CD14-positive monocyte (primary cell): ENCODE data around the gene C5orf58. TPM values are rescaled to one million over a fixed set of nuclear protein-coding genes. Genes with fewer than 3 reads are reported as not detected.
A peak's percentile ranks its signal among the peaks of the same experiment; 100 is the strongest.
"Not testable (repeated sequence)": the region's sequence is repeated elsewhere in the genome, so short reads cannot be mapped to it uniquely, and the experiment has no call there.

ENCODE experiments used
- DNase-seq, 3 donors: peaks; one replicate each; pipeline ENCODE4 v3.0.0-alpha.2; 2011 to 2022
- H2AFZ ChIP-seq: 2 replicates; pipeline ENCODE4 v1.6.0; 2012; ENCODE audit warnings: mild to moderate bottlenecking, low read depth, low read length, inconsistent platforms; ENCODE audit not compliant: insufficient read depth, poor library complexity, severe bottlenecking
- H3K27ac ChIP-seq, 2 donors: 1 replicate in 1 of 2; 2 replicates in 1 of 2; pipeline ENCODE4 v1.5.1; 2012 to 2013; ENCODE audit warnings: low read length in 2 of 2, control low read depth in 1 of 2, inconsistent platforms in 1 of 2, low read depth in 1 of 2, mild to moderate bottlenecking in 1 of 2
- H3K27me3 ChIP-seq, 2 donors: one replicate each; pipeline versions ENCODE4 v1.6.0 to v1.6.1; 2011 to 2013; ENCODE audit warnings: low read length in 2 of 2; ENCODE audit not compliant: control insufficient read depth in 2 of 2, insufficient read depth in 2 of 2
- H3K36me3 ChIP-seq, 2 donors: replicated peaks in 1 of 2; 1 replicate in 1 of 2; 2 replicates in 1 of 2; pipeline versions ENCODE4 v1.5.1 to v1.6.1; 2012 to 2013; ENCODE audit warnings: low read length in 2 of 2, control low read depth in 1 of 2, inconsistent platforms in 1 of 2, mild to moderate bottlenecking in 1 of 2; ENCODE audit not compliant: insufficient read depth in 2 of 2, control insufficient read depth in 1 of 2
- H3K4me1 ChIP-seq, 2 donors: 1 replicate in 1 of 2; 2 replicates in 1 of 2; pipeline versions ENCODE4 v1.5.1 to v1.6.1; 2012 to 2013; ENCODE audit warnings: low read length in 2 of 2, control low read depth in 1 of 2, inconsistent platforms in 1 of 2, mild to moderate bottlenecking in 1 of 2, moderate library complexity in 1 of 2; ENCODE audit not compliant: insufficient read depth in 2 of 2, control insufficient read depth in 1 of 2
- H3K4me2 ChIP-seq: replicated peaks from 2 replicates; pipeline ENCODE3; 2012; ENCODE audit warnings: low read length, moderate library complexity, mild to moderate bottlenecking; ENCODE audit not compliant: poor library complexity, severe bottlenecking; ENCODE audit errors: extremely low read depth
- H3K4me3 ChIP-seq, 3 experiments: fragments of 200-600 bp in 1 of 3; sonication (generic) in 1 of 3; replicated peaks in 1 of 3; 1 replicate in 2 of 3; 2 replicates in 1 of 3; pipeline ENCODE4 v1.5.1; 2011 to 2013; ENCODE audit warnings: low read length in 3 of 3, mild to moderate bottlenecking in 3 of 3, control low read depth in 2 of 3, low read depth in 2 of 3, inconsistent platforms in 1 of 3, moderate library complexity in 1 of 3
- H3K79me2 ChIP-seq: 2 replicates; pipeline ENCODE4 v1.6.0; 2012; ENCODE audit warnings: mild to moderate bottlenecking, control low read depth, inconsistent platforms, low read length, moderate library complexity; ENCODE audit not compliant: insufficient read depth
- H3K9ac ChIP-seq: 2 replicates; pipeline ENCODE4 v1.6.0; 2017; ENCODE audit warnings: low read length, mild to moderate bottlenecking; ENCODE audit not compliant: insufficient read depth, poor library complexity, severe bottlenecking
- H3K9me3 ChIP-seq, 2 donors: replicated peaks in 1 of 2; 1 replicate in 1 of 2; 2 replicates in 1 of 2; pipeline versions ENCODE4 v1.5.1 to v1.6.1; 2012 to 2013; ENCODE audit warnings: low read length in 2 of 2, control low read depth in 1 of 2; ENCODE audit not compliant: control insufficient read depth in 1 of 2, insufficient read depth in 1 of 2
- H4K20me1 ChIP-seq: 2 replicates; pipeline ENCODE4 v1.6.0; 2012; ENCODE audit warnings: mild to moderate bottlenecking, low read length, control low read depth, moderate library complexity; ENCODE audit not compliant: insufficient read depth
- H3K27ac Mint-ChIP-seq, 7 donors: one replicate each; pipeline ENCODE4 v1.8.0; 2020; ENCODE audit warnings: mild to moderate bottlenecking in 7 of 7, mixed read lengths in 7 of 7, moderate library complexity in 6 of 7, inconsistent platforms in 2 of 7
- H3K27me3 Mint-ChIP-seq, 3 donors: one replicate each; pipeline ENCODE4 v1.8.0; 2021 to 2022; ENCODE audit warnings: low read depth in 3 of 3, mild to moderate bottlenecking in 3 of 3, mixed read lengths in 3 of 3, moderate library complexity in 3 of 3, inconsistent platforms in 1 of 3
- H3K36me3 Mint-ChIP-seq, 2 donors: one replicate each; pipeline ENCODE4 v1.8.0; 2020; ENCODE audit warnings: mixed read lengths in 2 of 2, inconsistent platforms in 1 of 2, mild to moderate bottlenecking in 1 of 2
- H3K4me1 Mint-ChIP-seq: one replicate; pipeline ENCODE4 v1.8.0; 2020; ENCODE audit warnings: mild to moderate bottlenecking, mixed read lengths
- H3K4me3 Mint-ChIP-seq, 2 donors: one replicate each; pipeline ENCODE4 v1.8.0; 2020; ENCODE audit warnings: mild to moderate bottlenecking in 2 of 2, mixed read lengths in 2 of 2, moderate library complexity in 1 of 2
- H3K9me3 Mint-ChIP-seq, 7 donors: one replicate each; pipeline ENCODE4 v1.8.0; 2020 to 2022; ENCODE audit warnings: mixed read lengths in 7 of 7, mild to moderate bottlenecking in 6 of 7, moderate library complexity in 6 of 7, inconsistent platforms in 2 of 7
- CTCF ChIP-seq: fragments of 200-600 bp; IDR thresholded peaks from one replicate; pipeline ENCODE4 v1.8.0; 2022; ENCODE audit warnings: antibody characterized with exemption, mild to moderate bottlenecking
- WGBS: methylation state at CpG from one replicate; pipeline ENCODE4 v1.1.5; 2013; ENCODE audit warnings: missing lambda C conversion rate; ENCODE audit not compliant: insufficient coverage; 5-methylcytosine and 5-hydroxymethylcytosine counted together
- intact Hi-C, 2 donors: fragments of 100-400 bp; cut with micrococcal nuclease; formaldehyde crosslinking; loops; one replicate each; pipeline versions ENCODE4 v1.15.0 to v1.15.1; 2023
- polyA plus RNA-seq, 3 donors: library from polyadenylated mRNA; depleted of rRNA in 1 of 3; unstranded in 2 of 3; stranded (reverse) in 1 of 3; fragments of 300-500 nt in 2 of 3; fragments of >200 nt in 1 of 3; fragmentation: Illumina TruSeq in 2 of 3; gene quantifications; 1 replicate in 2 of 3; 2 replicates in 1 of 3; pipeline ENCODE4 v1.2.3, GENCODE V29; 2012 to 2021

C5orf58 gene
- polyA plus RNA-seq, 3 donors, result 0.46 TPM; not detected in 2

- Mint-ChIP-seq H3K4me1 (peaks cover 6% of the 10 kb centered on the region), H3K9me3 (peaks cover 7 to 18% (median 13%) of the 10 kb centered on the region in 7 donors), H3K27ac (peak overlapping the region in 2 of 7 donors; percentile 13 to 38), H3K4me3 (no peak overlapping the region), H3K27me3 (peaks cover 0 to 1% (median 0%) of the 10 kb centered on the region in 3 donors), H3K36me3 (peaks cover 76 to 84% of the 10 kb centered on the region in 2 donors)
- H3K27ac ChIP-seq, result no peak overlapping the region
- intact Hi-C loops, result no loop called here
- H3K9ac ChIP-seq, result no peak overlapping the region
- peaks cover 0 to 12% of the 10 kb centered on the region in 2 donors for H3K9me3 ChIP-seq
- H4K20me1 ChIP-seq, result peaks cover 73% of the 10 kb centered on the region
- H3K27me3 ChIP-seq, result no peaks in the 10 kb centered on the region
- TF ChIP-seq CTCF, result no peak
- H2AFZ ChIP-seq, result no peak overlapping the region
- H3K4me1 ChIP-seq, result peaks cover 0 to 4% of the 10 kb centered on the region in 2 donors
- 86% methylated on average over 5 of the region's 6 CpGs for WGBS
- H3K4me2 ChIP-seq, result no peak overlapping the region
- H3K4me3 ChIP-seq, result no peak overlapping the region
- no peak for DNase-seq
- no peaks in the 10 kb centered on the region for H3K79me2 ChIP-seq
- H3K36me3 ChIP-seq, result peaks cover 78 to 79% of the 10 kb centered on the region in 2 donors
Observed at GRCh38 chr5:170248172-170248930, 15.6 kb downstream of the C5orf58 start.

- H3K4me3 ChIP-seq, result not testable (repeated sequence)
- peak overlapping the region in 2 of 7 donors; percentile 38 to 43 for H3K27ac Mint-ChIP-seq
Observed at GRCh38 chr5:170248931-170249227, 16.1 kb downstream of the C5orf58 start.

More at GRCh38 chr5:170248931-170249227, 16.1 kb downstream of the C5orf58 start:
- DNase-seq, H3K27me3 Mint-ChIP-seq, H3K27ac ChIP-seq, H3K4me3 Mint-ChIP-seq, intact Hi-C loops, H3K9ac ChIP-seq, H3K4me2 ChIP-seq, H3K4me1 ChIP-seq, H3K27me3 ChIP-seq, H3K4me1 Mint-ChIP-seq, H3K79me2 ChIP-seq, H2AFZ ChIP-seq: not testable (repeated sequence)
- Histone ChIP-seq H3K36me3 (peaks cover 83 to 84% of the 10 kb centered on the region in 2 donors), H3K9me3 (peaks cover 0 to 12% of the 10 kb centered on the region in 2 donors), H4K20me1 (peaks cover 78% of the 10 kb centered on the region)
- WGBS, result 100% methylated on average over 1 of the region's 4 CpGs
- peaks cover 6 to 17% (median 13%) of the 10 kb centered on the region in 7 donors for H3K9me3 Mint-ChIP-seq
- H3K36me3 Mint-ChIP-seq, result peaks cover 81 to 89% of the 10 kb centered on the region in 2 donors
